SK-N-SH treated with all-trans-retinoic acid at 6 μM for 48 hours (cell line): ENCODE data around the gene ZNF155.

Experiments
- ATAC-seq: fragments of 200-7000 bp; cut with Tn5 transposase; 3 replicates; pipeline ENCODE4 v1.9.1; 2020; ENCODE audit warnings: mild to moderate bottlenecking, moderate library complexity
- ARNTL ChIP-seq: fragments of 450-650 bp; formaldehyde crosslinking; IDR thresholded peaks from 2 replicates; pipeline ENCODE4 v1.5.0; 2020; ENCODE audit warnings: low read depth, mild to moderate bottlenecking, moderate library complexity, borderline replicate concordance
- BACH2 ChIP-seq: fragments of 250-450 bp; sonication (Bioruptor Pico); IDR thresholded peaks from 2 replicates; pipeline ENCODE4 v1.9.0; 2021; ENCODE audit warnings: mild to moderate bottlenecking, borderline replicate concordance
- CSDC2 ChIP-seq: fragments of 250-450 bp; sonication (Bioruptor Pico); IDR thresholded peaks from 2 replicates; pipeline ENCODE4 v1.5.0; 2020; ENCODE audit warnings: mild to moderate bottlenecking, moderate library complexity
- ISL1 ChIP-seq: fragments of 250-450 bp; sonication (Bioruptor Pico); IDR thresholded peaks from 2 replicates; pipeline ENCODE4 v2.1.2; 2022; ENCODE audit warnings: mild to moderate bottlenecking, moderate library complexity
- OSR1 ChIP-seq: fragments of 250-450 bp; sonication (Bioruptor Pico); IDR thresholded peaks from 2 replicates; pipeline ENCODE4 v1.8.0; 2022; ENCODE audit warnings: moderate library complexity, mild to moderate bottlenecking, inconsistent platforms
- PPARA ChIP-seq: fragments of 250-450 bp; sonication (Bioruptor Pico); IDR thresholded peaks from 2 replicates; pipeline ENCODE4 v1.5.0; 2020; ENCODE audit warnings: mild to moderate bottlenecking, borderline replicate concordance
- RARB ChIP-seq: fragments of 250-450 bp; sonication (Bioruptor Pico); IDR thresholded peaks from 2 replicates; pipeline ENCODE4 v1.8.0; 2021; ENCODE audit warnings: mild to moderate bottlenecking, moderate library complexity
- SNAI2 ChIP-seq: fragments of 250-450 bp; sonication (Bioruptor Pico); IDR thresholded peaks from 2 replicates; pipeline ENCODE4 v1.5.0; 2020; ENCODE audit warnings: mild to moderate bottlenecking, moderate library complexity
- TCF4 ChIP-seq: fragments of 250-450 bp; sonication (Bioruptor Pico); IDR thresholded peaks from 2 replicates; pipeline ENCODE4 v1.8.0; 2021; ENCODE audit warnings: mild to moderate bottlenecking, moderate library complexity, borderline replicate concordance
- TOX ChIP-seq: fragments of 250-450 bp; sonication (Bioruptor Pico); IDR thresholded peaks from 2 replicates; pipeline ENCODE4 v1.8.0; 2021; ENCODE audit warnings: mild to moderate bottlenecking, moderate library complexity, borderline replicate concordance
- ZFP3 ChIP-seq: fragments of 250-450 bp; sonication (Bioruptor Pico); IDR thresholded peaks from 2 replicates; pipeline ENCODE4 v1.5.0; 2020; ENCODE audit warnings: mild to moderate bottlenecking, moderate library complexity
- ZFP30 ChIP-seq: fragments of 450-650 bp; formaldehyde crosslinking; IDR thresholded peaks from 2 replicates; pipeline ENCODE4 v1.5.0; 2022; ENCODE audit warnings: mild to moderate bottlenecking, moderate library complexity
- ZNF70 ChIP-seq: fragments of 450-650 bp; formaldehyde crosslinking; IDR thresholded peaks from 2 replicates; pipeline ENCODE4 v1.5.0; 2020; ENCODE audit warnings: mild to moderate bottlenecking, moderate library complexity
- ZNF8 ChIP-seq: fragments of 450-650 bp; formaldehyde crosslinking; IDR thresholded peaks from 2 replicates; pipeline ENCODE4 v1.5.0; 2020; ENCODE audit warnings: mild to moderate bottlenecking, moderate library complexity
- TF ChIP-seq, protein P1 (sequence below): fragments of 250-450 bp; sonication (Bioruptor Pico); IDR thresholded peaks from 2 replicates; pipeline ENCODE4 v1.8.0; 2020; ENCODE audit warnings: mild to moderate bottlenecking, moderate library complexity, borderline replicate concordance
- TF ChIP-seq, protein P2 (sequence below): fragments of 250-450 bp; sonication (Bioruptor Pico); IDR thresholded peaks from 2 replicates; pipeline ENCODE4 v1.5.0; 2020; ENCODE audit warnings: mild to moderate bottlenecking, moderate library complexity
- TF ChIP-seq, protein P3 (sequence below): fragments of 250-450 bp; sonication (Bioruptor Pico); IDR thresholded peaks from 2 replicates; pipeline ENCODE4 v1.5.1; 2021; ENCODE audit warnings: mild to moderate bottlenecking, moderate library complexity
- TF ChIP-seq, protein P4 (sequence below): fragments of 250-450 bp; sonication (Bioruptor Pico); IDR thresholded peaks from 2 replicates; pipeline ENCODE4 v1.5.1; 2020; ENCODE audit warnings: low read depth, mild to moderate bottlenecking, moderate library complexity

The ZNF155 gene

DNA sequence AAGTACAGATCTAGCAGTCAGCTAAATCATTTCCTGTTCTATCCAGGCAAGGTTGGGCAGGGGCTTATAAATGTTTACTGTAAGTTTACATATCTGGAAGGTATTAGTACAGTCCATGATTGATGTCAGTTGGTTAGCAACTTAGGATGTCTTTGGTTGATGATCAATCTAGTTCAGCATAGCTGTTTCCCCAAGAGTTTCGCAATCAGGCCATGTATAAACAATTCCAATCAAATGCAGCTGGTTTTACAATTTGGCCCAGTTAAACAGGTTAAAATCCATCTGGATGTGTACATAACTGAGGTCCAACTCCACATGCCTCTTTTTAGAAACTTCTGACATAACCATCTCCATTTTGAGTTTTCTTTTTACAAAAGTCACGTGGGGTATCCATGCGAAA, 26.1 kb upstream of the ZNF155 start:
- no peak for TF ChIP-seq ISL1 (CRISPR knock-in tag)
- no peak for TF ChIP-seq ZNF70 (CRISPR knock-in tag)
- TF ChIP-seq, all 23 proteins: peak for 0
- no peak for ATAC-seq

DNA sequence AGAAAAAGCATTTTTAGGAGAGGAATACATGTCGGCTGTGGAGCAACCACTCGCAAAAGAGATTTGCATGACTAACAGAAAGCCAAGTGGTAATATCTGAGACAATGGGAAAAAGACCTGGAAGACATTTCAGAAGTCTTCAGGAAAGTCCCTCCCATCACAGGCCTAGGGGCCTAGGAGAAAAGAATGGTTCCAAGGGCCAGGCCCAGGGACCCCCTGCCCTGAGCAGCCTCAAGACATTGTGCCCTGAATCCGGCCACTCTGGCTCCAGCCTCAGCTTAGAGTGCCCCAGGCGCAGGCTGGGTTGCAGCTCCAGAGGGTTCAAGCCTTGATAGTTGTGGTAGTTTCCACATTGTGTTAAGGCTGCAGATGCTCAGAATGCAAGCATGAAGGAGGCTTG, 23.6 kb upstream of the ZNF155 start:
- no peak for ATAC-seq
- no peak for TF ChIP-seq RARB
- no peak for TF ChIP-seq ZFP3 (CRISPR knock-in tag)
- no peak for TF ChIP-seq TCF4 (CRISPR knock-in tag)
- TF ChIP-seq BACH2, result no peak
- TF ChIP-seq SNAI2 (CRISPR knock-in tag), result no peak
- TF ChIP-seq, protein P1, sequence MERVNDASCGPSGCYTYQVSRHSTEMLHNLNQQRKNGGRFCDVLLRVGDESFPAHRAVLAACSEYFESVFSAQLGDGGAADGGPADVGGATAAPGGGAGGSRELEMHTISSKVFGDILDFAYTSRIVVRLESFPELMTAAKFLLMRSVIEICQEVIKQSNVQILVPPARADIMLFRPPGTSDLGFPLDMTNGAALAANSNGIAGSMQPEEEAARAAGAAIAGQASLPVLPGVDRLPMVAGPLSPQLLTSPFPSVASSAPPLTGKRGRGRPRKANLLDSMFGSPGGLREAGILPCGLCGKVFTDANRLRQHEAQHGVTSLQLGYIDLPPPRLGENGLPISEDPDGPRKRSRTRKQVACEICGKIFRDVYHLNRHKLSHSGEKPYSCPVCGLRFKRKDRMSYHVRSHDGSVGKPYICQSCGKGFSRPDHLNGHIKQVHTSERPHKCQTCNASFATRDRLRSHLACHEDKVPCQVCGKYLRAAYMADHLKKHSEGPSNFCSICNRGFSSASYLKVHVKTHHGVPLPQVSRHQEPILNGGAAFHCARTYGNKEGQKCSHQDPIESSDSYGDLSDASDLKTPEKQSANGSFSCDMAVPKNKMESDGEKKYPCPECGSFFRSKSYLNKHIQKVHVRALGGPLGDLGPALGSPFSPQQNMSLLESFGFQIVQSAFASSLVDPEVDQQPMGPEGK (CRISPR knock-in tag), result no peak
- TF ChIP-seq ZNF8 (CRISPR knock-in tag), result no peak
- TF ChIP-seq, protein P2, sequence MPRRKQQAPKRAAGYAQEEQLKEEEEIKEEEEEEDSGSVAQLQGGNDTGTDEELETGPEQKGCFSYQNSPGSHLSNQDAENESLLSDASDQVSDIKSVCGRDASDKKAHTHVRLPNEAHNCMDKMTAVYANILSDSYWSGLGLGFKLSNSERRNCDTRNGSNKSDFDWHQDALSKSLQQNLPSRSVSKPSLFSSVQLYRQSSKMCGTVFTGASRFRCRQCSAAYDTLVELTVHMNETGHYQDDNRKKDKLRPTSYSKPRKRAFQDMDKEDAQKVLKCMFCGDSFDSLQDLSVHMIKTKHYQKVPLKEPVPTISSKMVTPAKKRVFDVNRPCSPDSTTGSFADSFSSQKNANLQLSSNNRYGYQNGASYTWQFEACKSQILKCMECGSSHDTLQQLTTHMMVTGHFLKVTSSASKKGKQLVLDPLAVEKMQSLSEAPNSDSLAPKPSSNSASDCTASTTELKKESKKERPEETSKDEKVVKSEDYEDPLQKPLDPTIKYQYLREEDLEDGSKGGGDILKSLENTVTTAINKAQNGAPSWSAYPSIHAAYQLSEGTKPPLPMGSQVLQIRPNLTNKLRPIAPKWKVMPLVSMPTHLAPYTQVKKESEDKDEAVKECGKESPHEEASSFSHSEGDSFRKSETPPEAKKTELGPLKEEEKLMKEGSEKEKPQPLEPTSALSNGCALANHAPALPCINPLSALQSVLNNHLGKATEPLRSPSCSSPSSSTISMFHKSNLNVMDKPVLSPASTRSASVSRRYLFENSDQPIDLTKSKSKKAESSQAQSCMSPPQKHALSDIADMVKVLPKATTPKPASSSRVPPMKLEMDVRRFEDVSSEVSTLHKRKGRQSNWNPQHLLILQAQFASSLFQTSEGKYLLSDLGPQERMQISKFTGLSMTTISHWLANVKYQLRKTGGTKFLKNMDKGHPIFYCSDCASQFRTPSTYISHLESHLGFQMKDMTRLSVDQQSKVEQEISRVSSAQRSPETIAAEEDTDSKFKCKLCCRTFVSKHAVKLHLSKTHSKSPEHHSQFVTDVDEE (CRISPR knock-in tag), result no peak
- TF ChIP-seq ISL1 (CRISPR knock-in tag), result no peak

- no peak for ATAC-seq
- TF ChIP-seq, protein P3, sequence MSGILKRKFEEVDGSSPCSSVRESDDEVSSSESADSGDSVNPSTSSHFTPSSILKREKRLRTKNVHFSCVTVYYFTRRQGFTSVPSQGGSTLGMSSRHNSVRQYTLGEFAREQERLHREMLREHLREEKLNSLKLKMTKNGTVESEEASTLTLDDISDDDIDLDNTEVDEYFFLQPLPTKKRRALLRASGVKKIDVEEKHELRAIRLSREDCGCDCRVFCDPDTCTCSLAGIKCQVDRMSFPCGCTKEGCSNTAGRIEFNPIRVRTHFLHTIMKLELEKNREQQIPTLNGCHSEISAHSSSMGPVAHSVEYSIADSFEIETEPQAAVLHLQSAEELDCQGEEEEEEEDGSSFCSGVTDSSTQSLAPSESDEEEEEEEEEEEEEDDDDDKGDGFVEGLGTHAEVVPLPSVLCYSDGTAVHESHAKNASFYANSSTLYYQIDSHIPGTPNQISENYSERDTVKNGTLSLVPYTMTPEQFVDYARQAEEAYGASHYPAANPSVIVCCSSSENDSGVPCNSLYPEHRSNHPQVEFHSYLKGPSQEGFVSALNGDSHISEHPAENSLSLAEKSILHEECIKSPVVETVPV, result no peak
- TF ChIP-seq, protein P4, sequence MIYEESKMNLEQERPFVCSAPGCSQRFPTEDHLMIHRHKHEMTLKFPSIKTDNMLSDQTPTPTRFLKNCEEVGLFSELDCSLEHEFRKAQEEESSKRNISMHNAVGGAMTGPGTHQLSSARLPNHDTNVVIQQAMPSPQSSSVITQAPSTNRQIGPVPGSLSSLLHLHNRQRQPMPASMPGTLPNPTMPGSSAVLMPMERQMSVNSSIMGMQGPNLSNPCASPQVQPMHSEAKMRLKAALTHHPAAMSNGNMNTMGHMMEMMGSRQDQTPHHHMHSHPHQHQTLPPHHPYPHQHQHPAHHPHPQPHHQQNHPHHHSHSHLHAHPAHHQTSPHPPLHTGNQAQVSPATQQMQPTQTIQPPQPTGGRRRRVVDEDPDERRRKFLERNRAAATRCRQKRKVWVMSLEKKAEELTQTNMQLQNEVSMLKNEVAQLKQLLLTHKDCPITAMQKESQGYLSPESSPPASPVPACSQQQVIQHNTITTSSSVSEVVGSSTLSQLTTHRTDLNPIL (CRISPR knock-in tag), result no peak
- no peak for TF ChIP-seq ZFP30
- no peak for TF ChIP-seq ARNTL (CRISPR knock-in tag)
- TF ChIP-seq ZFP3 (CRISPR knock-in tag), result no peak
- no peak for TF ChIP-seq PPARA (CRISPR knock-in tag)
- no peak for TF ChIP-seq TCF4 (CRISPR knock-in tag)
- no peak for TF ChIP-seq ZNF70 (CRISPR knock-in tag)
- TF ChIP-seq CSDC2 (CRISPR knock-in tag), result no peak
- no peak for TF ChIP-seq RARB
- TF ChIP-seq, protein P2 (CRISPR knock-in tag), result no peak
- TF ChIP-seq TOX (CRISPR knock-in tag), result no peak
- TF ChIP-seq OSR1 (CRISPR knock-in tag), result no peak
Observed at GRCh38 chr19:43966079-43966694, 17.8 kb upstream of the ZNF155 start.
